22Rv1 (cell line): Measurements from ENCODE around the gene TES.

Experiments
- CTCF ChIP-seq: fragments of 450-650 bp; IDR thresholded peaks from 2 replicates; pipeline ENCODE4 v1.5.1; 2017; ENCODE audit warnings: mild to moderate bottlenecking
- ZFX ChIP-seq: fragments of 450-650 bp; IDR thresholded peaks from 2 replicates; pipeline ENCODE4 v1.6.1; 2017; ENCODE audit warnings: antibody characterized with exemption, borderline replicate concordance

- TF ChIP-seq CTCF (no peak), ZFX (no peak)
Observed at GRCh38 chr7:116261904-116262303, 51.6 kb downstream of the TES start.
